Loucy (cell line): ENCODE data around the gene CELF2.

Experiments used
- CTCF ChIP-seq: fragments of 200-600 bp; sonication (generic); conservative IDR thresholded peaks from 2 replicates; pipeline ENCODE4 v1.5.1; 2014; ENCODE audit warnings: mild to moderate bottlenecking, antibody characterized with exemption, low read length
- EZH2phosphoT487 ChIP-seq: fragments of 200-600 bp; IDR thresholded peaks from 2 replicates; pipeline ENCODE4 v1.6.1; 2018; ENCODE audit warnings: antibody characterized with exemption, mild to moderate bottlenecking, moderate library complexity, borderline replicate concordance

- TF ChIP-seq CTCF (no peak), EZH2phosphoT487 (no peak)
Observed at GRCh38 chr10:11303361-11304170, 285.9 kb downstream of the CELF2 start.
